Measurements from ENCODE around the gene PLIN3.

The PLIN3 gene

DNA sequence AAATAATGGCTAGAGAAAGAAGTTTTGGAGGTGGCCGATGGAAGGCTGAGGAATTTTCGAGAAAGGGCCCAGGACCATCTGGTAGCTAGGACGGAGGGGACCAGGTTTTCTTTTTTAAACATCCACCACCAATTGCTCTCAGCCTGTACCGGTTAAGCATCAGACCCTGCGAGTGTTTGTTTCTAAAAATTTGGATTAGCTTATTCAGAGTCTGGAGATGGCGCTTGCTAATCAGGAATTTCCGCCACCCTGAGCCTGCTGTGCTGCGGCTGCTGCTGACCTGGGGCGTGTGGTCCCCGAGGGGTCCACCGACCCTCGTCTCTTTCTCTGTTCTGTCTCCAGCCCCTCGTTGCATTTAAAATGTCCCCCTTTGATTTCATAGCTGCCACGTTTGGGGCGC is 43.8 kb upstream of the PLIN3 start:
- Histone ChIP-seq H3K4me3 (ENCODE audit: low read depth, low read length) (peak overlapping the region; percentile 77), H3K9me3 (ENCODE audit: control insufficient read depth, insufficient read depth, low read depth, low read length) (no peaks in the 10 kb centered on the region), H3K4me1 (ENCODE audit: control insufficient read depth, insufficient read depth, low read length) (peaks cover 13% of the 10 kb centered on the region), H3K27ac (ENCODE audit: extremely low read depth, low read depth, low read length) (peak overlapping the region; percentile 92), H3K36me3 (ENCODE audit: control insufficient read depth in 2 of 2, insufficient read depth in 1 of 2, low read length in 2 of 2) (peaks cover 20 to 57% of the 10 kb centered on the region in 2 experiments; a peak in 2 of 3 replicates)
- POLR2A ChIA-PET: interaction anchor here (0.8 to 3.4 kb wide), 8 partner anchors 16 to 101 kb away, joined by 3 to 14 read pairs (median 9); partner anchors contain the start of genes KDM4B and PLIN3
- TF ChIP-seq FEZF1 (tag by site-specific recombination; IDR thresholded peaks at IDR 0.05) (no peak), ZSCAN23 (tag by site-specific recombination; IDR thresholded peaks at IDR 0.05) (no peak), TCF7L2 (IDR thresholded peaks at IDR 0.05; ENCODE audit: borderline replicate concordance, low read depth, low read length) (no peak)
- CTCF ChIA-PET: interaction anchor here (0.5 to 6.2 kb wide), 18 partner anchors 15 to 119 kb away, joined by 3 to 60 read pairs (median 5); partner anchors contain the start of gene KDM4B

DNA sequence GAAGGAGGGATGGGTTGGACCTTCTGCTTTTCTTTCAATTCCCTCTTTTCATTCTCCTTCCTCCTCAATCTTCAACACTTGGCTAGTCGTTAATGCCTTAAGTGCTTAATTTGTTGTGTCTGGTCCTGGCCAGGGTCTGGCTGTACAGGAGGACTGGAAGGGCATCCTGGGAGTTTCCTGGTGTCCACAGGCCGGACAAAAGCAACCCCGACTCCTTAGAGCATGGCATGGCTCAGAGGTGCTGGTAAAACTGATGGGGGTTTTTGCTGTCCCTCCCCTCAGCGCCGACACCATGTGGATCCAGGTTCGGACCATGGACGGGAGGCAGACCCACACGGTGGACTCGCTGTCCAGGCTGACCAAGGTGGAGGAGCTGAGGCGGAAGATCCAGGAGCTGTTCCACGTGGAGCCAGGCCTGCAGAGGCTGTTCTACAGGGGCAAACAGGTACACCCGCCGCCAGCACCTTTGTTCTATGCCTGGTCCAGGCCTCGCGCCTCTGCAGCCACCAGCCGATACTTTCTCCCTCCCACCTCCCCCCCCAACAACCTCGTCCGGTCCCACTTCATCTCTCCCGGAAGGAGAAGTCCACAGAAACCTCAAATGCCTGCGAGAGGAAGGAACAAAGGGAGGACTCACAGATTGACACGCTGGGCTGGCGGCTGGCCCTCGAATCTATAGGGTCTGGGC is 43.3 kb upstream of the PLIN3 start:
- Histone ChIP-seq H3K9me3 (ENCODE audit: control insufficient read depth, insufficient read depth, low read depth, low read length) (no peaks in the 10 kb centered on the region), H3K36me3 (ENCODE audit: control insufficient read depth in 2 of 2, insufficient read depth in 1 of 2, low read length in 2 of 2) (peaks cover 15 to 51% of the 10 kb centered on the region in 2 experiments; a peak in 2 of 3 replicates), H3K4me3 (ENCODE audit: low read depth, low read length) (peak overlapping the region; percentile 77), H3K27ac (ENCODE audit: extremely low read depth, low read depth, low read length) (peak overlapping the region; percentile 92), H3K4me1 (ENCODE audit: control insufficient read depth, insufficient read depth, low read length) (peaks cover 13% of the 10 kb centered on the region)
- POLR2A ChIA-PET: interaction anchor here (0.8 to 3.4 kb wide), 6 partner anchors 15 to 101 kb away, joined by 6 to 14 read pairs (median 10); partner anchors contain the start of genes KDM4B and PLIN3
- CTCF ChIA-PET: interaction anchor here (0.7 to 6.2 kb wide), 12 partner anchors 14 to 120 kb away, joined by 3 to 60 read pairs (median 6); no protein-coding TSS in a partner anchor
- TF ChIP-seq ZSCAN30 (tag by site-specific recombination; IDR thresholded peaks at IDR 0.05): no peak
- TF ChIP-seq ZNF48 (tag by site-specific recombination; IDR thresholded peaks at IDR 0.05): no peak
- peak; percentile 56 for TF ChIP-seq SP2 (tag by site-specific recombination; IDR thresholded peaks at IDR 0.05)
- TF ChIP-seq, protein P1, sequence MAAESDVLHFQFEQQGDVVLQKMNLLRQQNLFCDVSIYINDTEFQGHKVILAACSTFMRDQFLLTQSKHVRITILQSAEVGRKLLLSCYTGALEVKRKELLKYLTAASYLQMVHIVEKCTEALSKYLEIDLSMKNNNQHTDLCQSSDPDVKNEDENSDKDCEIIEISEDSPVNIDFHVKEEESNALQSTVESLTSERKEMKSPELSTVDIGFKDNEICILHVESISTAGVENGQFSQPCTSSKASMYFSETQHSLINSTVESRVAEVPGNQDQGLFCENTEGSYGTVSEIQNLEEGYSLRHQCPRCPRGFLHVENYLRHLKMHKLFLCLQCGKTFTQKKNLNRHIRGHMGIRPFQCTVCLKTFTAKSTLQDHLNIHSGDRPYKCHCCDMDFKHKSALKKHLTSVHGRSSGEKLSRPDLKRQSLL (tag by site-specific recombination; IDR thresholded peaks at IDR 0.05): no peak
- no peak for TF ChIP-seq YY2 (tag by site-specific recombination; IDR thresholded peaks at IDR 0.05)
- TF ChIP-seq, protein P2, sequence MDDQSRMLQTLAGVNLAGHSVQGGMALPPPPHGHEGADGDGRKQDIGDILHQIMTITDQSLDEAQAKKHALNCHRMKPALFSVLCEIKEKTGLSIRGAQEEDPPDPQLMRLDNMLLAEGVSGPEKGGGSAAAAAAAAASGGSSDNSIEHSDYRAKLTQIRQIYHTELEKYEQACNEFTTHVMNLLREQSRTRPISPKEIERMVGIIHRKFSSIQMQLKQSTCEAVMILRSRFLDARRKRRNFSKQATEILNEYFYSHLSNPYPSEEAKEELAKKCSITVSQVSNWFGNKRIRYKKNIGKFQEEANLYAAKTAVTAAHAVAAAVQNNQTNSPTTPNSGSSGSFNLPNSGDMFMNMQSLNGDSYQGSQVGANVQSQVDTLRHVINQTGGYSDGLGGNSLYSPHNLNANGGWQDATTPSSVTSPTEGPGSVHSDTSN (CRISPR knock-in tag; IDR thresholded peaks at IDR 0.05): no peak
- 0 out of 2 replicates have a peak, but pooled peaks have one; percentile 39 for TF ChIP-seq ZNF76 (tag by site-specific recombination; IDR thresholded peaks at IDR 0.05; ENCODE audit: borderline replicate concordance, low read depth)
- TF ChIP-seq, protein P3, sequence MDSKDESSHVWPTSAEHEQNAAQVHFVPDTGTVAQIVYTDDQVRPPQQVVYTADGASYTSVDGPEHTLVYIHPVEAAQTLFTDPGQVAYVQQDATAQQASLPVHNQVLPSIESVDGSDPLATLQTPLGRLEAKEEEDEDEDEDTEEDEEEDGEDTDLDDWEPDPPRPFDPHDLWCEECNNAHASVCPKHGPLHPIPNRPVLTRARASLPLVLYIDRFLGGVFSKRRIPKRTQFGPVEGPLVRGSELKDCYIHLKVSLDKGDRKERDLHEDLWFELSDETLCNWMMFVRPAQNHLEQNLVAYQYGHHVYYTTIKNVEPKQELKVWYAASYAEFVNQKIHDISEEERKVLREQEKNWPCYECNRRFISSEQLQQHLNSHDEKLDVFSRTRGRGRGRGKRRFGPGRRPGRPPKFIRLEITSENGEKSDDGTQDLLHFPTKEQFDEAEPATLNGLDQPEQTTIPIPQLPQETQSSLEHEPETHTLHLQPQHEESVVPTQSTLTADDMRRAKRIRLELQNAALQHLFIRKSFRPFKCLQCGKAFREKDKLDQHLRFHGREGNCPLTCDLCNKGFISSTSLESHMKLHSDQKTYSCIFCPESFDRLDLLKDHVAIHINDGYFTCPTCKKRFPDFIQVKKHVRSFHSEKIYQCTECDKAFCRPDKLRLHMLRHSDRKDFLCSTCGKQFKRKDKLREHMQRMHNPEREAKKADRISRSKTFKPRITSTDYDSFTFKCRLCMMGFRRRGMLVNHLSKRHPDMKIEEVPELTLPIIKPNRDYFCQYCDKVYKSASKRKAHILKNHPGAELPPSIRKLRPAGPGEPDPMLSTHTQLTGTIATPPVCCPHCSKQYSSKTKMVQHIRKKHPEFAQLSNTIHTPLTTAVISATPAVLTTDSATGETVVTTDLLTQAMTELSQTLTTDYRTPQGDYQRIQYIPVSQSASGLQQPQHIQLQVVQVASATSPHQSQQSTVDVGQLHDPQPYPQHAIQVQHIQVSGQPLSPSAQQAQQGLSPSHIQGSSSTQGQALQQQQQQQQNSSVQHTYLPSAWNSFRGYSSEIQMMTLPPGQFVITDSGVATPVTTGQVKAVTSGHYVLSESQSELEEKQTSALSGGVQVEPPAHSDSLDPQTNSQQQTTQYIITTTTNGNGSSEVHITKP (tag by site-specific recombination; IDR thresholded peaks at IDR 0.05): peak; percentile 47; the same call in 1 of the 2 replicates
- no peak for TF ChIP-seq ZNF426 (tag by site-specific recombination; IDR thresholded peaks at IDR 0.05)
- TF ChIP-seq ZNF146 (tag by site-specific recombination; IDR thresholded peaks at IDR 0.05): no peak
- TF ChIP-seq BCL11A (tag by site-specific recombination; IDR thresholded peaks at IDR 0.05; ENCODE audit: low read depth): no peak
- TF ChIP-seq ZNF624 (tag by site-specific recombination; IDR thresholded peaks at IDR 0.05): no peak
- TF ChIP-seq BCL11B (tag by site-specific recombination; IDR thresholded peaks at IDR 0.05; ENCODE audit: low read depth): no peak
- TF ChIP-seq, protein P4, sequence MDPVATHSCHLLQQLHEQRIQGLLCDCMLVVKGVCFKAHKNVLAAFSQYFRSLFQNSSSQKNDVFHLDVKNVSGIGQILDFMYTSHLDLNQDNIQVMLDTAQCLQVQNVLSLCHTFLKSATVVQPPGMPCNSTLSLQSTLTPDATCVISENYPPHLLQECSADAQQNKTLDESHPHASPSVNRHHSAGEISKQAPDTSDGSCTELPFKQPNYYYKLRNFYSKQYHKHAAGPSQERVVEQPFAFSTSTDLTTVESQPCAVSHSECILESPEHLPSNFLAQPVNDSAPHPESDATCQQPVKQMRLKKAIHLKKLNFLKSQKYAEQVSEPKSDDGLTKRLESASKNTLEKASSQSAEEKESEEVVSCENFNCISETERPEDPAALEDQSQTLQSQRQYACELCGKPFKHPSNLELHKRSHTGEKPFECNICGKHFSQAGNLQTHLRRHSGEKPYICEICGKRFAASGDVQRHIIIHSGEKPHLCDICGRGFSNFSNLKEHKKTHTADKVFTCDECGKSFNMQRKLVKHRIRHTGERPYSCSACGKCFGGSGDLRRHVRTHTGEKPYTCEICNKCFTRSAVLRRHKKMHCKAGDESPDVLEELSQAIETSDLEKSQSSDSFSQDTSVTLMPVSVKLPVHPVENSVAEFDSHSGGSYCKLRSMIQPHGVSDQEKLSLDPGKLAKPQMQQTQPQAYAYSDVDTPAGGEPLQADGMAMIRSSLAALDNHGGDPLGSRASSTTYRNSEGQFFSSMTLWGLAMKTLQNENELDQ (tag by site-specific recombination; IDR thresholded peaks at IDR 0.05; ENCODE audit: low read depth): no peak
- TF ChIP-seq, protein P5, sequence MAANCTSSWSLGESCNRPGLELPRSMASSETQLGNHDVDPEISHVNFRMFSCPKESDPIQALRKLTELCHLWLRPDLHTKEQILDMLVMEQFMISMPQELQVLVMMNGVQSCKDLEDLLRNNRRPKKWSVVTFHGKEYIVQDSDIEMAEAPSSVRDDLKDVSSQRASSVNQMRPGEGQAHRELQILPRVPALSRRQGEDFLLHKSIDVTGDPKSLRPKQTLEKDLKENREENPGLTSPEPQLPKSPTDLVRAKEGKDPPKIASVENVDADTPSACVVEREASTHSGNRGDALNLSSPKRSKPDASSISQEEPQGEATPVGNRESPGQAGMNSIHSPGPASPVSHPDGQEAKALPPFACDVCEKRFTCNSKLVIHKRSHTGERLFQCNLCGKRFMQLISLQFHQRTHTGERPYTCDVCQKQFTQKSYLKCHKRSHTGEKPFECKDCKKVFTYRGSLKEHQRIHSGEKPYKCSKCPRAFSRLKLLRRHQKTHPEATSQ (tag by site-specific recombination; IDR thresholded peaks at IDR 0.05): no peak
- TF ChIP-seq, protein P6, sequence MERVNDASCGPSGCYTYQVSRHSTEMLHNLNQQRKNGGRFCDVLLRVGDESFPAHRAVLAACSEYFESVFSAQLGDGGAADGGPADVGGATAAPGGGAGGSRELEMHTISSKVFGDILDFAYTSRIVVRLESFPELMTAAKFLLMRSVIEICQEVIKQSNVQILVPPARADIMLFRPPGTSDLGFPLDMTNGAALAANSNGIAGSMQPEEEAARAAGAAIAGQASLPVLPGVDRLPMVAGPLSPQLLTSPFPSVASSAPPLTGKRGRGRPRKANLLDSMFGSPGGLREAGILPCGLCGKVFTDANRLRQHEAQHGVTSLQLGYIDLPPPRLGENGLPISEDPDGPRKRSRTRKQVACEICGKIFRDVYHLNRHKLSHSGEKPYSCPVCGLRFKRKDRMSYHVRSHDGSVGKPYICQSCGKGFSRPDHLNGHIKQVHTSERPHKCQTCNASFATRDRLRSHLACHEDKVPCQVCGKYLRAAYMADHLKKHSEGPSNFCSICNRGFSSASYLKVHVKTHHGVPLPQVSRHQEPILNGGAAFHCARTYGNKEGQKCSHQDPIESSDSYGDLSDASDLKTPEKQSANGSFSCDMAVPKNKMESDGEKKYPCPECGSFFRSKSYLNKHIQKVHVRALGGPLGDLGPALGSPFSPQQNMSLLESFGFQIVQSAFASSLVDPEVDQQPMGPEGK (tag by site-specific recombination; IDR thresholded peaks at IDR 0.05): no peak
- peak; percentile 73 for TF ChIP-seq ZNF600 (tag by site-specific recombination; IDR thresholded peaks at IDR 0.05)
- no peak for TF ChIP-seq ZNF19 (tag by site-specific recombination; IDR thresholded peaks at IDR 0.05; ENCODE audit: low read depth)
